ENCODE results near the gene RANBP3L.

RANBP3L gene

GRCh38 chr5:36300927-36301540, 668 bp downstream of the RANBP3L start:
- TF ChIP-seq EZH2 (optimal IDR thresholded peaks at IDR 0.05; ENCODE audit: low read depth, low read length) (no peak), CTCF (IDR thresholded peaks at IDR 0.05; ENCODE audit: low read length) (no peak), EZH2phosphoT487 (IDR thresholded peaks at IDR 0.05; ENCODE audit: low read length) (no peak)
- H3K27ac ChIP-seq (ENCODE audit: low read length) = no peak overlapping the region
- peak; percentile 20 for DNase-seq

GRCh38 chr5:36300191-36300926, 1.3 kb downstream of the RANBP3L start:
- no peak for TF ChIP-seq CTCF (IDR thresholded peaks at IDR 0.05; ENCODE audit: low read length)
- Histone ChIP-seq H3K9me2 (replicated peaks; ENCODE audit: insufficient read depth, low read length) (no peaks in the 10 kb centered on the region), H4K20me1 (ENCODE audit: insufficient read depth, low read length) (no peaks in the 10 kb centered on the region), H3K9me3 (replicated peaks; ENCODE audit: insufficient read depth, low read length) (no peaks in the 10 kb centered on the region), H3K36me3 (replicated peaks; ENCODE audit: insufficient read depth, low read length) (no peaks in the 10 kb centered on the region), H3K9ac (ENCODE audit: low read length) (no peak overlapping the region), H3K27me3 (replicated peaks; ENCODE audit: insufficient read depth, low read length) (no peaks in the 10 kb centered on the region), H3F3A (ENCODE audit: insufficient read depth, low read length) (no peaks in the 10 kb centered on the region), H3K4me2 (ENCODE audit: low read depth, low read length) (no peak overlapping the region), H3K4me3 (ENCODE audit: low read length) (no peak overlapping the region), H3K79me2 (ENCODE audit: low read length) (no peaks in the 10 kb centered on the region), H3K27ac (ENCODE audit: low read length) (no peak overlapping the region), H2AFZ (ENCODE audit: low read length) (no peak overlapping the region), H3K4me1 (ENCODE audit: low read length) (peaks cover 11% of the 10 kb centered on the region; the same call in 1 of the 2 replicates)
- DNase-seq = no peak

More at GRCh38 chr5:36300927-36301540, 668 bp downstream of the RANBP3L start:
- Histone ChIP-seq H3K4me2 (ENCODE audit: low read depth, low read length) (peak overlapping the region; percentile 67), H3K9me2 (replicated peaks; ENCODE audit: insufficient read depth, low read length) (no peaks in the 10 kb centered on the region), H4K20me1 (ENCODE audit: insufficient read depth, low read length) (no peaks in the 10 kb centered on the region), H3K4me1 (ENCODE audit: low read length) (peaks cover 11% of the 10 kb centered on the region; the same call in 1 of the 2 replicates), H3K9me3 (replicated peaks; ENCODE audit: insufficient read depth, low read length) (no peaks in the 10 kb centered on the region), H3K36me3 (replicated peaks; ENCODE audit: insufficient read depth, low read length) (no peaks in the 10 kb centered on the region), H2AFZ (ENCODE audit: low read length) (peak overlapping the region; percentile 2; the same call in 1 of the 2 replicates), H3K4me3 (ENCODE audit: low read length) (peak overlapping the region; percentile 47; the same call in 1 of the 2 replicates), H3K9ac (ENCODE audit: low read length) (no peak overlapping the region; the same call in 1 of the 2 replicates), H3K27me3 (replicated peaks; ENCODE audit: insufficient read depth, low read length) (no peaks in the 10 kb centered on the region), H3F3A (ENCODE audit: insufficient read depth, low read length) (no peaks in the 10 kb centered on the region), H3K79me2 (ENCODE audit: low read length) (no peaks in the 10 kb centered on the region)

GRCh38 chr5:36298552-36298951, 3.1 kb downstream of the RANBP3L start:
- Histone ChIP-seq H4K20me1 (ENCODE audit: insufficient read depth, low read length) (no peaks in the 10 kb centered on the region), H3K27me3 (replicated peaks; ENCODE audit: insufficient read depth, low read length) (no peaks in the 10 kb centered on the region), H3K79me2 (ENCODE audit: low read length) (no peaks in the 10 kb centered on the region), H3F3A (ENCODE audit: insufficient read depth, low read length) (no peaks in the 10 kb centered on the region), H3K9me2 (replicated peaks; ENCODE audit: insufficient read depth, low read length) (no peaks in the 10 kb centered on the region), H3K4me3 (ENCODE audit: low read length) (no peak overlapping the region), H3K9me3 (replicated peaks; ENCODE audit: insufficient read depth, low read length) (no peaks in the 10 kb centered on the region), H3K4me1 (ENCODE audit: low read length) (peaks cover 11% of the 10 kb centered on the region; the same call in 1 of the 2 replicates), H3K27ac (ENCODE audit: low read length) (no peak overlapping the region), H3K36me3 (replicated peaks; ENCODE audit: insufficient read depth, low read length) (no peaks in the 10 kb centered on the region), H3K4me2 (ENCODE audit: low read depth, low read length) (no peak overlapping the region), H2AFZ (ENCODE audit: low read length) (no peak overlapping the region), H3K9ac (ENCODE audit: low read length) (no peak overlapping the region)
- TF ChIP-seq EZH2phosphoT487 (IDR thresholded peaks at IDR 0.05; ENCODE audit: low read length) (no peak), CTCF (IDR thresholded peaks at IDR 0.05; ENCODE audit: low read length) (no peak), EZH2 (optimal IDR thresholded peaks at IDR 0.05; ENCODE audit: low read depth, low read length) (no peak)
- DNase-seq = no peak
